ENCODE measurements around the gene BAG1.

Gene BAG1

DNA sequence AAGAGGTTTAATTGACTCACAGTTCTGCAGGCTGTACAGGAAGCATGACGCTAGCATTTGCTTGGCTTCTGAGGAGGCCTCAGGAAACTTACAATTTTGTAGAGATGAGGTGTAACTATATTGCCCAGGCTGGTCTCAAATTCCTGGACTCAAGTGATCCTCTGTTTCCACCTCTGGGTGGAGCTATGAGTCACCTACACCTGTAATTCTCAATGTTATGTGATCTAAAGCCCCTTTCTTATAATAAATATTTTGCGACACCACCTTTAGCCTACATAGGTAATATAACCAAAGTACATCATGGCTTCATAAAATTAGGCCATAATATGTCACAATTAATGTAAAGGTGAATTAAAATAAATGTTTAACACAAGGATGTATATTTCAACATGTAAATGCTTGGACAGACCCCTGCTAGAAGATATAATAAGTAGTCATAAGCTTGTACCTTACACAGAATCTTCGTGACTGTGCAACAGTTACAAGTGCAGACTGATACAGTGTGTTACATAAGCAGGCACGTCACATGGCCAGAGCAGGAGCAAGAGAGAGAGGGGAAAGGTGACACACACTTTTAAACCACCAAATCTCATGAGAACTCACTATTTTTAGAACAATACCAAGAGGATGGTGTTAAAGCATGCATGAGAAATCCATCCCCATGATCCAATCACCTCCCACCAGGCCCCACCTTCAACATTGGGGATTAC is 54.3 kb downstream of the BAG1 start:
- DNase-seq (ENCODE audit: low read depth), result no peak

GRCh38 chr9:33209394-33209793 is 55.1 kb downstream of the BAG1 start:
- DNase-seq (ENCODE audit: low read depth), result no peak

GRCh38 chr9:33202552-33203201 is 61.8 kb downstream of the BAG1 start:
- peak; percentile 2 for DNase-seq (ENCODE audit: low read depth)
